ENCODE measurements around the gene CTBP2.

DNA sequence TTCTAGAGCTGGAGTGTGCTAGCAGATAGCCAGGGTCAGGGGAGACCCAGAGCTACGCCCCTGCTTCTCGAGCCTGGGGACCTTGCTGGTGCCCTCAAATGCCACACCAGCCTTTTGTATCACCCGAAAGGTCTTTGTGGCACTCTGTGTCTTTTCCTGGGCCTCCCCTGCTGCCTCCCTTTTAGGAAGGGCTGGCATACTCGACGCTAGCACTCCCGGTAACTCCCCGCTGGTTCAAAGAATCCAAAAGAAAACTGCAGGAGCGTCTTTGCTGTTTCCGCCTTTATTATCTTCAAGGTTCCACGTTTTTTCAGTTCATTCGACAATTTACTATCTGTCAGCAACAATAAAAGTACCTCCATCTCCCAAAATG, 36.3 kb downstream of the CTBP2 start:
- TF ChIP-seq, protein P1, sequence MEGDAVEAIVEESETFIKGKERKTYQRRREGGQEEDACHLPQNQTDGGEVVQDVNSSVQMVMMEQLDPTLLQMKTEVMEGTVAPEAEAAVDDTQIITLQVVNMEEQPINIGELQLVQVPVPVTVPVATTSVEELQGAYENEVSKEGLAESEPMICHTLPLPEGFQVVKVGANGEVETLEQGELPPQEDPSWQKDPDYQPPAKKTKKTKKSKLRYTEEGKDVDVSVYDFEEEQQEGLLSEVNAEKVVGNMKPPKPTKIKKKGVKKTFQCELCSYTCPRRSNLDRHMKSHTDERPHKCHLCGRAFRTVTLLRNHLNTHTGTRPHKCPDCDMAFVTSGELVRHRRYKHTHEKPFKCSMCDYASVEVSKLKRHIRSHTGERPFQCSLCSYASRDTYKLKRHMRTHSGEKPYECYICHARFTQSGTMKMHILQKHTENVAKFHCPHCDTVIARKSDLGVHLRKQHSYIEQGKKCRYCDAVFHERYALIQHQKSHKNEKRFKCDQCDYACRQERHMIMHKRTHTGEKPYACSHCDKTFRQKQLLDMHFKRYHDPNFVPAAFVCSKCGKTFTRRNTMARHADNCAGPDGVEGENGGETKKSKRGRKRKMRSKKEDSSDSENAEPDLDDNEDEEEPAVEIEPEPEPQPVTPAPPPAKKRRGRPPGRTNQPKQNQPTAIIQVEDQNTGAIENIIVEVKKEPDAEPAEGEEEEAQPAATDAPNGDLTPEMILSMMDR (IDR thresholded peaks at IDR 0.05): no peak
- TF ChIP-seq POLR2A (IDR thresholded peaks at IDR 0.05): no peak

Data from thyroid gland (tissue), 4 donors.